Stimulated activated CD4-positive, alpha-beta T cell treated with anti-CD3 and anti-CD28 coated beads, Interleukin-2, amount 100 ng/mL, for 24 hours (primary cell): Measurements from ENCODE around the gene LCE1F.

Experiments used
- DNase-seq, 2 donors: peaks; one replicate each; pipeline ENCODE4 v3.0.0-alpha.2; 2020

The LCE1F gene

GRCh38 chr1:152774875-152775274 is at the start of gene LCE1F:
LCE1F (plus strand) TSS chr1:152775140; CDS start chr1:152776372, 1,232 bp downstream.
- no peak for DNase-seq

- no peak for DNase-seq
Observed at GRCh38 chr1:152725261-152725660, 49.7 kb upstream of the LCE1F start.

- DNase-seq = no peak
Observed at GRCh38 chr1:152728986-152729385, 46.0 kb upstream of the LCE1F start.

GRCh38 chr1:152735648-152736047 is 39.3 kb upstream of the LCE1F start:
- DNase-seq = no peak

GRCh38 chr1:152737997-152738396 is 36.9 kb upstream of the LCE1F start:
- DNase-seq = no peak

- DNase-seq = no peak
Observed at GRCh38 chr1:152739841-152740240, 35.1 kb upstream of the LCE1F start.

GRCh38 chr1:152741656-152742055 is 33.3 kb upstream of the LCE1F start:
- DNase-seq = no peak

- DNase-seq = no peak
Observed at GRCh38 chr1:152743371-152744145, 31.4 kb upstream of the LCE1F start.

GRCh38 chr1:152745289-152745704 is 29.6 kb upstream of the LCE1F start:
- no peak for DNase-seq

GRCh38 chr1:152745765-152746444 is 29.0 kb upstream of the LCE1F start:
- DNase-seq = no peak

GRCh38 chr1:152747831-152748230 is 27.1 kb upstream of the LCE1F start:
- no peak for DNase-seq

GRCh38 chr1:152752225-152752624 is 22.7 kb upstream of the LCE1F start:
- no peak for DNase-seq

- DNase-seq = no peak
Observed at GRCh38 chr1:152753586-152753985, 21.4 kb upstream of the LCE1F start.

- no peak for DNase-seq
Observed at GRCh38 chr1:152756872-152757271, 18.1 kb upstream of the LCE1F start.

- no peak for DNase-seq
Observed at GRCh38 chr1:152757747-152758146, 17.2 kb upstream of the LCE1F start, which contains the start of gene KPRP. KPRP (plus strand) TSS chr1:152758025; CDS start chr1:152759589, 1,564 bp downstream.

GRCh38 chr1:152758636-152759035 is 16.3 kb upstream of the LCE1F start:
- no peak for DNase-seq

GRCh38 chr1:152759453-152760173 is 15.3 kb upstream of the LCE1F start:
- DNase-seq = no peak

GRCh38 chr1:152760551-152761190 is 14.3 kb upstream of the LCE1F start:
- DNase-seq = no peak

GRCh38 chr1:152761609-152762213 is 13.2 kb upstream of the LCE1F start:
- no peak for DNase-seq

GRCh38 chr1:152768847-152769533 is 6.0 kb upstream of the LCE1F start:
- DNase-seq = no peak

- DNase-seq = no peak
Observed at GRCh38 chr1:152770411-152770810, 4.5 kb upstream of the LCE1F start.

GRCh38 chr1:152776361-152776760 is 1.4 kb downstream of the LCE1F start:
- no peak for DNase-seq
